Astrocyte of the cerebellum (primary cell): ENCODE results near the gene CDKN2B-AS1.

Experiments
- DNase-seq: peaks from one replicate; pipeline ENCODE4 v3.0.0-alpha.2; 2011; ENCODE audit warnings: low read depth
- H3K4me3 ChIP-seq: 2 replicates; pipeline ENCODE4 v1.5.1; 2011; ENCODE audit warnings: mild to moderate bottlenecking, low read depth, low read length, moderate library complexity
- in situ Hi-C: cut with HindIII; loops from 2 replicates; pipeline ENCODE4 v1.10.0; 2017; ENCODE audit warnings: low sequenced_read_pairs
- TF ChIP-seq, protein P1 (sequence below): IDR thresholded peaks from 2 replicates; pipeline ENCODE4 v1.5.1; 2012; ENCODE audit warnings: low read length, low read depth, moderate library complexity, mild to moderate bottlenecking; ENCODE audit errors: missing control alignments

The CDKN2B-AS1 gene

DNA sequence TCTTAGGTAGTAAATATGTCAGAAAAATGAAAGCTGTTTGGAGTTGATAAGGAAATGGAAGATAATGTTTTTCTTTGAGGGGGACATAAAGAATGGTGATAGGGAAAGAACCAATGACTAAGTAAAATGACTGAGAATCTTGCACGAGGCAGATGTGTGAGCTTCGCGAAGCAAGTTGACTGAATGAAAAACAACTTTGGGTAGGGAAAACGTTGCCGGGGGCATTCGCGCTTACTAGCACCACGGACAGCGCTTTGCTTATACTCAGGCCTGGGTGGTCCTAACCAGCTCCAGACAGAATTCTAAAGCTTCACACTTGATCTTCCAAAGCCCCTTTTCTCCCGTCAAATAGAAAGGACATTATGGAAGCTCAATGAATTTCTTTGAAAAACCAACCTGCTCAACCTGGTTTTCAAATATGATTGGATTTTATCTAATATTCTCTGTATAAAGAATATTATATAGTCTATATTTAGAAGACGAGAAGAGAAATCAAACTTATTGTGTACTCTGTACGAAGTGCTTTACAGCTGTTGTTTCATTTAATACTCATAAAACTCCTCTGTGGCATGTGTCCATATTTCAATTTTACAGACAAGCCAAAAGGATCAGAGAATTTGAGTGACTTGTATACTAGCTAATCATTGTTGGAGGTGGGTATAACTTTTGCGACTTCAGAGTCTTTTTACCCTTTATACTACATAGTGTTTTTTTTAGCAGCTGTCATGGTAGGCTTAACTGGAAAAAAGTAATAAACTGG is 16.5 kb downstream of the CDKN2B-AS1 start:
- DNase-seq: no peak
- in situ Hi-C loops: loop anchor here (25.0 kb wide), 1 partner anchor 199 kb away; the partner anchor contains the start of gene MTAP
- TF ChIP-seq, protein P1, sequence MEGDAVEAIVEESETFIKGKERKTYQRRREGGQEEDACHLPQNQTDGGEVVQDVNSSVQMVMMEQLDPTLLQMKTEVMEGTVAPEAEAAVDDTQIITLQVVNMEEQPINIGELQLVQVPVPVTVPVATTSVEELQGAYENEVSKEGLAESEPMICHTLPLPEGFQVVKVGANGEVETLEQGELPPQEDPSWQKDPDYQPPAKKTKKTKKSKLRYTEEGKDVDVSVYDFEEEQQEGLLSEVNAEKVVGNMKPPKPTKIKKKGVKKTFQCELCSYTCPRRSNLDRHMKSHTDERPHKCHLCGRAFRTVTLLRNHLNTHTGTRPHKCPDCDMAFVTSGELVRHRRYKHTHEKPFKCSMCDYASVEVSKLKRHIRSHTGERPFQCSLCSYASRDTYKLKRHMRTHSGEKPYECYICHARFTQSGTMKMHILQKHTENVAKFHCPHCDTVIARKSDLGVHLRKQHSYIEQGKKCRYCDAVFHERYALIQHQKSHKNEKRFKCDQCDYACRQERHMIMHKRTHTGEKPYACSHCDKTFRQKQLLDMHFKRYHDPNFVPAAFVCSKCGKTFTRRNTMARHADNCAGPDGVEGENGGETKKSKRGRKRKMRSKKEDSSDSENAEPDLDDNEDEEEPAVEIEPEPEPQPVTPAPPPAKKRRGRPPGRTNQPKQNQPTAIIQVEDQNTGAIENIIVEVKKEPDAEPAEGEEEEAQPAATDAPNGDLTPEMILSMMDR: no peak
- no peak overlapping the region for H3K4me3 ChIP-seq

DNA sequence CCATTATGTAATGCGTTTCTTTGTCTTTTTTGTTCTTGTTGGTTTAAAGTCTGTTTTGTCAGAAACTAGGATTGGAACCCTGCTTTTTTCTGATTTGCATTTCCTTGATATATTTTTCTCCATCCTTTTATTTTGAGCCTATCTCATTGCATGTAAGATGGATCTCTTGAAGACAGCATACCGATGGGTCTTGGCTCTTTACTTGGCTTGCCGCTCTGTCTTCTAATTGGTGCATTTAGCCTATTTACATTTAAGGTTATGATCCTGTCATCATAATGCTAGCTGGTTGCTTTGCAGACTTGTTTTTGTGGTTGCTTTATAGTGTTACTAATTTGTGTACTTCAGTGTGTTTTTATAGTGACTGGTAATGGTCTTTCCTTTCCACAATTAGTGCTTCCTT is 27.8 kb downstream of the CDKN2B-AS1 start:
- TF ChIP-seq, protein P1: no peak
- in situ Hi-C loops: loop anchor here (25.0 kb wide), 1 partner anchor 210 kb away; the partner anchor contains the start of gene MTAP
- no peak for DNase-seq
- H3K4me3 ChIP-seq: no peak overlapping the region

DNA sequence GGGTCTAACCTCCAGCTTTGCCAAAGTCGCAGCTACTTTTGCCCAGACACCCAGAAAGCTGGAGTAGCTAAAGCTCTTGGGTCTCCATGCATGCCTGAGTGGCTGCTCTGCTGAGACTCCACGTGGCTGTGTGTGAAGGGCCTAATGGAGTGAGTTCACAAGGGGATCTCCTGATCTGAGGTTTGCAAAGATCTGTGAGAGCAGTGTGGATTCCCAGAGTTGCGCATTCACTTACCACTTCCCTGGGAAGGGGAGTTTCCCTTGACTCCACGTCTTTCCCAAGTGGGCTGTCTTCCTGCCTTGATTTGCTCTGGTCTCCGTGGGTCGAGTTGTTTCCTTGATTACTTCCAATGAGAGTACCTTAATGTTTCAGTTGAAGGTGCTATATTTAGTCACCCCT is 32.1 kb downstream of the CDKN2B-AS1 start:
- no peak for DNase-seq
- TF ChIP-seq, protein P1: no peak
- no peak overlapping the region for H3K4me3 ChIP-seq
- in situ Hi-C loops: loop anchor here (25.0 kb wide), 1 partner anchor 211 kb away; no protein-coding TSS in a partner anchor

DNA sequence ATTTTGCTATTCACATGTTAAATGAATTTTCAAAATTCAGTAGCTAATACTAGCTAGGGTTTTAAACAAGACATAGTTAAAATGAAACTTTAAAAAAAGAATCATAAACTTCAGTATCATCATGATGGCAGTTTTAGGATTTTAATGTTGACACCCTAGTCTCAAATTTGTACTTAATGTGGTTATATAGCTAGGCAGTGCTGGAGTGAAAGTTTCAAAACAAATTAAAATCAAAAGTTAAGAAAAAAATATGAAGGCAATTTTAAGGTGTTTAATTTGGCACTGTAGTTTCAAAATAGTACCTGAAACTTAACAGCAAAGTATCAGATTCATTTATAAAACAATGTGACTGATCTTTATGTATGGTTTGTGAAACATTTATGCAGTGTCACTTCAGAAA is 33.8 kb downstream of the CDKN2B-AS1 start:
- in situ Hi-C loops: loop anchor here (25.0 kb wide), 1 partner anchor 209 kb away; no protein-coding TSS in a partner anchor
- DNase-seq: no peak
- TF ChIP-seq, protein P1: no peak
- H3K4me3 ChIP-seq: no peak overlapping the region

DNA sequence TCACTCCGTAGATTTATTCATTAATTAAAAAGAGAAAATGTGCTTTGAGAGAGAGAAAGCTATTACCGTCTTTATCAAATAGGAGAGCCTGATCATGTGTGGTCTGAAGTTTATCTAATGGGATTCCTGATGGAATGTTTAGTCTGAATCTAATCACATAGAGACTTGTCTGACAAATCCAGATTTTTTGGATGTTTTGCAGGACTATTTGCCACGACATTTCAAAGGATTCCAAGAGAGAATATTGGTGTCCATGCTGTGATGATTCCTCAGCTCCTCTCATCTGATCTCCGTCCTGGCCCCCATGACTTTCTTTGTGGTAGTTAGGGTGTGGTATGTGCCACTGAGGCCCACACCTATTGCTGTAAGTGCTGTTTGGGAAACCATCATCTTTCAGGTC is 34.6 kb downstream of the CDKN2B-AS1 start:
- no peak overlapping the region for H3K4me3 ChIP-seq
- TF ChIP-seq, protein P1: no peak
- in situ Hi-C loops: loop anchor here (25.0 kb wide), 1 partner anchor 208 kb away; no protein-coding TSS in a partner anchor
- no peak for DNase-seq

DNA sequence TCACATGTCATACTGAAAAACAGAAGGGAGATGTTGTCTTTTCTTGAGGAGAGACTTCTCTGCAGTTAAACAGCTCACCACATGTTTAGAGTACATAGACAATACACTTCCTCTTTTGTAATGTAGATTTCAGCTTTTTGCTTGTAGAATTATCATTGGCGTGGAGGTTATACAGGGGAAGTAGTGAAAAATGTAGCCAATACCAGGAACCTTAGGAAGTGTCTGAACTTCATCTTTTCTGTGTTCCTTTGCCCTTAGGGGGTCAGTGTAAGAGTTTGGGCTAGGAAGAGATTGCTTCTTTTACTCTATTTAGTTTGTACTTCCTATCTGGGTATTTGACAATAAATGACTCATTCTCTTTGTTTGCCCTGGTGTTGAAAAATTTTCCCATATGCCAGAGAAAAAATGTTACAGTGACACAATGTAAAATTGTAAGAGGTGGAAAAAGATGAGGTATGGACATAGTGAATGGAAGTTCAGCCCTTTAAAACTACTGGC is 35.6 kb downstream of the CDKN2B-AS1 start:
- H3K4me3 ChIP-seq: no peak overlapping the region
- TF ChIP-seq, protein P1: no peak
- in situ Hi-C loops: loop anchor here (25.0 kb wide), 1 partner anchor 207 kb away; no protein-coding TSS in a partner anchor
- no peak for DNase-seq
